ENCODE data around the gene NTRK3. TPM values are rescaled to one million over a fixed set of nuclear protein-coding genes. Genes with fewer than 3 reads are reported as not detected.

Gene NTRK3
- total RNA-seq, 4 donors from 2014 or later = 0.51 to 22.2 (median 10.1) TPM

- TF ChIP-seq CTCF (IDR thresholded peaks at IDR 0.05; ENCODE audit: low read depth) = no peak
Observed at GRCh38 chr15:88246666-88247446, 9.7 kb downstream of the NTRK3 start.

GRCh38 chr15:88246081-88246480 is 10.5 kb downstream of the NTRK3 start:
- TF ChIP-seq CTCF (IDR thresholded peaks at IDR 0.05; ENCODE audit: low read depth) = no peak

GRCh38 chr15:88243895-88244787 is 12.4 kb downstream of the NTRK3 start:
- TF ChIP-seq CTCF (IDR thresholded peaks at IDR 0.05; ENCODE audit: low read depth) = no peak

GRCh38 chr15:88242586-88243555 is 13.7 kb downstream of the NTRK3 start:
- TF ChIP-seq CTCF (IDR thresholded peaks at IDR 0.05; ENCODE audit: low read depth) = no peak

GRCh38 chr15:88241461-88241860 is 15.1 kb downstream of the NTRK3 start:
- no peak for TF ChIP-seq CTCF (IDR thresholded peaks at IDR 0.05; ENCODE audit: low read depth)

GRCh38 chr15:88241060-88241459 is 15.5 kb downstream of the NTRK3 start:
- TF ChIP-seq CTCF (IDR thresholded peaks at IDR 0.05; ENCODE audit: low read depth) = no peak
